Kidney epithelial cell (primary cell): ENCODE data around the gene VPS37C. TPM values are rescaled to one million over a fixed set of nuclear protein-coding genes. Genes with fewer than 3 reads are reported as not detected.

Experiments
- DNase-seq: peaks from one replicate; pipeline ENCODE4 v3.0.0-alpha.2; 2010; ENCODE audit warnings: low read depth
- H3K27me3 ChIP-seq: 2 replicates; pipeline ENCODE4 v1.6.0; 2011; ENCODE audit warnings: low read length; ENCODE audit not compliant: control insufficient read depth, insufficient read depth
- H3K36me3 ChIP-seq: 2 replicates; pipeline ENCODE4 v1.5.1; 2011; ENCODE audit warnings: low read length; ENCODE audit not compliant: control insufficient read depth, insufficient read depth
- H3K4me3 ChIP-seq: 2 replicates; pipeline ENCODE4 v1.5.1; 2011; ENCODE audit warnings: low read depth, mild to moderate bottlenecking, control low read depth, low read length
- total RNA-seq: library from RNA; depleted of rRNA; stranded (reverse); fragments of >200 nt; gene quantifications from 2 replicates; pipeline ENCODE4 v1.2.3, GENCODE V29; 2015
- TF ChIP-seq, protein P1 (sequence below): IDR thresholded peaks from 2 replicates; pipeline ENCODE4 v1.5.1; 2011; ENCODE audit warnings: mild to moderate bottlenecking, moderate library complexity, low read length, control low read depth, inconsistent platforms; ENCODE audit not compliant: insufficient read depth, poor library complexity, severe bottlenecking

VPS37C gene
- total RNA-seq, 1 donor from 2014 or later, result 24.4 TPM

DNA sequence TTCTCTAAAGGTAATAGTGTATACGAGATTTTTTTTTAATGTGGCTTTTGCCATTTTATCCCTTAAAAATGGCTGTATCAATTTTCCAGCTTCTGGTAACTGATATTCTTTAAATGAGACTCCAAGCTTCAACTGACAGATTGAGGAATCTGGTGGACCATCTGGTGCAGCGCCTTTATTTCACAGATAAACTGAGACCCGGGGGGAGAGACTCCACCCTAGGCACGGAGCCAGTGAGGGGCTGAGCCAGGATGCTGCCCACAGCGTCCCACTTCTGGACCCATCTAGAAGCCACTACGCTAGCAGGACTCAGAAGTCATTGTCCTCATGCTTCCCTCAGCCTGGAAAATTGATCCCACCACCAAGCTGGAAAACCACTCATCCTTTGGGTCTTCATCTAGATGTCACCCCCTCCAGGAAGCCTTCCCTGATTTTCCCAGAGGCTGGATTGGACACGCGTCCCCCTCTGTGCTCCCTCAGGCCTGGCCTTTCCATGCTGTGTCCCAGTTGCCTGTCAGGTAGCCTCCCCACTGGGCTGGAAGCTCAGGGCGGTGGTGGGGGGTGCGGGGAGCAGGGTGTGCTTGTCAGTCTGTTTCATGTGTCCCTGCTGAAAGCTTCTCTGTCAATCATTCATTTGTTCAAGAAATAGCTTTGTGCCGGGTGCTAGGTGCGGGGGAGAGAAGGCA is 71.3 kb downstream of the VPS37C start:
- no peak for DNase-seq
- H3K36me3 ChIP-seq, result no peaks in the 10 kb centered on the region
- no peaks in the 10 kb centered on the region for H3K27me3 ChIP-seq
- TF ChIP-seq, protein P1, sequence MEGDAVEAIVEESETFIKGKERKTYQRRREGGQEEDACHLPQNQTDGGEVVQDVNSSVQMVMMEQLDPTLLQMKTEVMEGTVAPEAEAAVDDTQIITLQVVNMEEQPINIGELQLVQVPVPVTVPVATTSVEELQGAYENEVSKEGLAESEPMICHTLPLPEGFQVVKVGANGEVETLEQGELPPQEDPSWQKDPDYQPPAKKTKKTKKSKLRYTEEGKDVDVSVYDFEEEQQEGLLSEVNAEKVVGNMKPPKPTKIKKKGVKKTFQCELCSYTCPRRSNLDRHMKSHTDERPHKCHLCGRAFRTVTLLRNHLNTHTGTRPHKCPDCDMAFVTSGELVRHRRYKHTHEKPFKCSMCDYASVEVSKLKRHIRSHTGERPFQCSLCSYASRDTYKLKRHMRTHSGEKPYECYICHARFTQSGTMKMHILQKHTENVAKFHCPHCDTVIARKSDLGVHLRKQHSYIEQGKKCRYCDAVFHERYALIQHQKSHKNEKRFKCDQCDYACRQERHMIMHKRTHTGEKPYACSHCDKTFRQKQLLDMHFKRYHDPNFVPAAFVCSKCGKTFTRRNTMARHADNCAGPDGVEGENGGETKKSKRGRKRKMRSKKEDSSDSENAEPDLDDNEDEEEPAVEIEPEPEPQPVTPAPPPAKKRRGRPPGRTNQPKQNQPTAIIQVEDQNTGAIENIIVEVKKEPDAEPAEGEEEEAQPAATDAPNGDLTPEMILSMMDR, result no peak
- no peak overlapping the region for H3K4me3 ChIP-seq

DNA sequence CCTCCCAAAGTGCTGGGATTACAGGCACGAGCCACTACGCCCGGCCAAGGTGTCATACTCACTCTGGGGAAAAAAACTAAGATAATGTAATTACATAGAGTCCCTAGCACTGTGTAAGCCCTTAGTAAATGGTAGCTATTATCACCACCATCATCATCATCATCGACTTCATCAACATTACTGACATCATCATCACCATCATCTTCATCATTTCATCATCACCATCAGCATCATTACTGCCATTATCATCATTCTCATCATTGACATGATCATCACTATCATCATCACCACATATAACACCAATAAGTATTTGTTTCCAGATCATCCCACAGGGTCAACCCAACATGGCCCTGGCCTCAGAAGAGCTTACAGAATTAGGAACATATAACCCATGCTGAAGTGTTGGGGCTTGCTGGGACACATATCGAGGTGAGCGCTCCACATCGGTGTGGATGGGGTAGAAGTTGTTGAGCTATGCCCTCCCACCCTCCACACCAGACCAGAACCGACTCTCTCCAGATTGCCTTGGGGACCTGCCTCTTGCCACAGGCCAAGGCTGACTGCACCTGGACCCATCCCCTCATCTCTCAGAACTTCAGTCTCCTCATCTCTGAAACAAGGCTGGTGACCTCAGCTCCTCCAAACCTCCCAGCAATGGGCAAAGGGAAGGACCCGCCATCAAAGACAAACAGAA is 73.7 kb downstream of the VPS37C start:
- TF ChIP-seq, protein P1, result no peak
- Histone ChIP-seq H3K4me3 (no peak overlapping the region), H3K27me3 (no peaks in the 10 kb centered on the region), H3K36me3 (no peaks in the 10 kb centered on the region)
- DNase-seq, result no peak

DNA sequence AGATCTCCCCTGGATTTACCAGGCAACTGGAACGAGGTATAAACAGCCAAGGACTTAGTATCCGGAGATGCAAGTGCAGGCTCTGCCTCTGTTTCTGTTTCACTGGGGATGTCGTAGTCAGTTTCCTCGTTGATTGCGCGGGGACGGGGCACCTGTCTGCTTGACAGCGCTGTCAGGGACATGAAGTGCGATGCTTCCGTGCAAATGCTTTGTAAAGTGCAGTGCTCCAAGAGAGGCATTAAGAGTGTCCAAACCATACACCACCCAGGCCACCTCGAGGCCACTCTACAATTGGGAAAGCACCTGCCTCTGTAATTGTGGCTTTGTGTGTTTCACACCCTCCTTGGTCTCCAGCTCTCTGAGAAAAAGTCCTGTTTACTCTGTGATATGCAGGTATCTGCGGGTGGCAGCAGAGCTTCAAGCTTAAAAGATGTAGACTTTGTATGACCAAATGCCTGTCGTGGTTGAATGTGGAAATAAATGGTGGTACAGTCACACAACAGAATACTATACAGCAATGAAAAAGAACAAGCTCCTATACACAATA is 77.6 kb downstream of the VPS37C start:
- no peak overlapping the region for H3K4me3 ChIP-seq
- TF ChIP-seq, protein P1, result no peak
- no peaks in the 10 kb centered on the region for H3K36me3 ChIP-seq
- H3K27me3 ChIP-seq, result peaks cover 3% of the 10 kb centered on the region
- DNase-seq, result no peak

DNA sequence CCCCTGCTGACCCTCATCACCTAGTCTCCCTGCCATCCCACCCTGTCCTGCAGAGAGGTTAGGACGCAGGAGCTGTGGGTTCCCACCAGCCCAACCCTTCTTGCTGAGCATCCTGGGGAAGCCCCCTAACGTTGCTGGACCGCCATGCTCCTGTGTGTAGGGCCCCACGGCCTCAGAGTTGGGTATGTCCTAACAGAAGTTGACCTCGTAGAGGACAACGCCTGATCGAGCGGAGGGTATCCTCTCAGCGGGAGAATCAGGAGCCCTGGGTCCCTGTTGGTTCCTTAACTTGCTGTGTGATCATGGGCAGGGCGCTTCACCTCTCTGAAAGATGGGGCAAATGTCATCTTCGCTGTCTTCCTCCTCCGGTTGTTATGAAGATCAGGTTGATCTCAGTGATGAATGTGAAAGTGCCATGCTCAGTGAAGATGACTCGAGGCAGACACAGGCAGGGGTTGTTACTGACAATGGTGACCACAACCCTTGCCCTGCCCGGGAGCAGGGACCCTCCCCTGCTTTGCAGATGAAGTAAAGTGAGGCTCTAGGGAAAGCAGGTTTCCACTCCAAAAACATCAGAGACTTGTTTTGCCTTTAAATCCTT is 78.2 kb downstream of the VPS37C start:
- peaks cover 3% of the 10 kb centered on the region for H3K27me3 ChIP-seq
- DNase-seq, result no peak
- H3K4me3 ChIP-seq, result no peak overlapping the region
- TF ChIP-seq, protein P1, result no peak
- no peaks in the 10 kb centered on the region for H3K36me3 ChIP-seq

DNA sequence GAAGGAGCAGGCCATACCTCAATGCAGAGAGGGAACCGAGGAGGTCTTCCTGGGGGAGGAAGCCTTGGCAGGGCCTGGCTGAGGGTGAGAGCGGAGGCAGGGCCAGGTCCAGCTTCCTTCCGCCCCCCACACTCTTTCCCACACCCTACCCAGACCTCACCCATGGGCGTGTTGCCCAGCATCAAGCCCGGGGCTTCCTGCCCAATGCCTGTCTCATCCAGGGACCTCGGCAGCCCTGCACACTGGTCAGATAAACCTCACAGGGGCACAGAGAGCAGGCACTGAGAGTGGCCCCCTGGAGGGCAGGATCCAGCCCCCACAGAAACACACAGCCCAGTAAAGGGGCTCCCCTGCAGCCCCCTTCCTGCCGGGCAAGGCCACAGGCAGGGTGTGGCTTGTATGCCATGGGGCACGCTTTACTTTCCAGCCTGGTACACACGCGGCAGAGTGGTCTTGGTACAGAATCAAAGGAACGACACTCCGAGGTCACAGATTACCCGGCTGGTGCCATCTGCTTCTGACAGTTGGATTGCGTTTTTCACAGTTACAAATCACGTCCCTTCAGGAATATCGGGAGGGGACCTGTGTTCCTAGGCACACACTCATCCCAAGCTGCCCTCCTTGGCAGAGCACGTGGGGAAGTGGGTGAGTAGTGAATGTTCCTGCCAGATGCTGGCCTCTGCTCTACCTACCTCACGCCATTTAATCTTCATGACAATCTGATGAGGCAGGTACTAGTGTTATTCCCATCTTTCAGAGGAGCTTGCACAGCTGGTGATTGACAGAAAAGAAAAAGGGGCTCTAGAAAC is 79.0 kb downstream of the VPS37C start:
- Histone ChIP-seq H3K27me3 (peaks cover 3% of the 10 kb centered on the region), H3K36me3 (no peaks in the 10 kb centered on the region), H3K4me3 (no peak overlapping the region)
- TF ChIP-seq, protein P1, result no peak
- no peak for DNase-seq
